Pons (tissue), 1 donor: ENCODE measurements around the gene AANAT.

Experiments used
- DNase-seq: peaks from one replicate; pipeline ENCODE4 v3.0.0-alpha.2; 2016; ENCODE audit warnings: low spot score

The AANAT gene

GRCh38 chr17:76491271-76492122, 24.1 kb downstream of the AANAT start:
- DNase-seq: no peak

GRCh38 chr17:76492123-76492988, 25.0 kb downstream of the AANAT start:
- no peak for DNase-seq

- peak; percentile 84 for DNase-seq
Measured at GRCh38 chr17:76492989-76493501, 25.6 kb downstream of the AANAT start.

GRCh38 chr17:76493505-76494167, 26.2 kb downstream of the AANAT start:
- no peak for DNase-seq

GRCh38 chr17:76495663-76496400, 28.4 kb downstream of the AANAT start:
- DNase-seq: no peak

- DNase-seq: no peak
Measured at GRCh38 chr17:76496464-76496863, 29.1 kb downstream of the AANAT start.

GRCh38 chr17:76497699-76497978, 30.2 kb downstream of the AANAT start:
- DNase-seq: no peak

GRCh38 chr17:76497979-76498875, 30.8 kb downstream of the AANAT start:
- DNase-seq: peak; percentile 53

- DNase-seq: no peak
Measured at GRCh38 chr17:76498876-76499251, 31.5 kb downstream of the AANAT start.

GRCh38 chr17:76499267-76499667, 31.9 kb downstream of the AANAT start:
- no peak for DNase-seq

GRCh38 chr17:76500074-76500746, 32.8 kb downstream of the AANAT start:
- no peak for DNase-seq

GRCh38 chr17:76500747-76501017, 33.3 kb downstream of the AANAT start:
- DNase-seq: no peak

GRCh38 chr17:76501018-76501826, 33.8 kb downstream of the AANAT start, which contains the start of gene RHBDF2:
RHBDF2 (minus strand) TSS chr17:76501423; CDS start chr17:76481524, 19,899 bp downstream.
- peak; percentile 68 for DNase-seq

- no peak for DNase-seq
Measured at GRCh38 chr17:76501827-76502307, 34.5 kb downstream of the AANAT start.

GRCh38 chr17:76502341-76503211, 35.2 kb downstream of the AANAT start:
- DNase-seq: no peak

GRCh38 chr17:76504117-76504516, 36.7 kb downstream of the AANAT start:
- DNase-seq: no peak

- peak; percentile 63 for DNase-seq
Measured at GRCh38 chr17:76506408-76507345, 39.3 kb downstream of the AANAT start.
